Measurements from ENCODE around the gene CAMK2N2.
"Not testable (repeated sequence)": the region's sequence is repeated elsewhere in the genome, so short reads cannot be mapped to it uniquely, and the experiment has no call there.

Gene CAMK2N2

GRCh38 chr3:184267249-184267648 lies 5.9 kb upstream of the CAMK2N2 start:
- not testable (repeated sequence) for DNase-seq

- no peak for DNase-seq
Observed at GRCh38 chr3:184262764-184263179, 1.4 kb upstream of the CAMK2N2 start.

- DNase-seq = peak; percentile 47
Observed at GRCh38 chr3:184261854-184262763, 756 bp upstream of the CAMK2N2 start.

GRCh38 chr3:184260724-184261269 lies 556 bp downstream of the CAMK2N2 start:
- no peak for DNase-seq

GRCh38 chr3:184259878-184260723 lies 1.3 kb downstream of the CAMK2N2 start:
- peak; percentile 42 for DNase-seq

GRCh38 chr3:184259396-184259877 lies 1.9 kb downstream of the CAMK2N2 start:
- DNase-seq = no peak

- DNase-seq = no peak
Observed at GRCh38 chr3:184258926-184259325, 2.4 kb downstream of the CAMK2N2 start.

GRCh38 chr3:184257083-184257915 lies 4.1 kb downstream of the CAMK2N2 start:
- DNase-seq = no peak

GRCh38 chr3:184255291-184256039 lies 5.9 kb downstream of the CAMK2N2 start:
- DNase-seq = peak; percentile 53

GRCh38 chr3:184250167-184250828 lies 11.1 kb downstream of the CAMK2N2 start:
- DNase-seq = peak; percentile 95

GRCh38 chr3:184249412-184250166 lies 11.8 kb downstream of the CAMK2N2 start, which contains the start of gene EEF1AKMT4:
Gene EEF1AKMT4, plus strand, starts transcription at chr3:184249672. Its CDS starts 23 bp downstream, at chr3:184249695.
- peak; percentile 98 for DNase-seq

- DNase-seq = peak; percentile 92
Observed at GRCh38 chr3:184248454-184249411, 12.6 kb downstream of the CAMK2N2 start, which contains the start of gene ALG3. Gene ALG3, minus strand, starts transcription at chr3:184248962. Its CDS starts 22 bp downstream, at chr3:184248940.

- DNase-seq = no peak
Observed at GRCh38 chr3:184242297-184242685, 19.1 kb downstream of the CAMK2N2 start.

GRCh38 chr3:184241447-184242296 lies 19.7 kb downstream of the CAMK2N2 start:
- DNase-seq = no peak

GRCh38 chr3:184241141-184241446 lies 20.3 kb downstream of the CAMK2N2 start:
- no peak for DNase-seq

- no peak for DNase-seq
Observed at GRCh38 chr3:184240384-184241140, 20.8 kb downstream of the CAMK2N2 start.

GRCh38 chr3:184239708-184240107 lies 21.6 kb downstream of the CAMK2N2 start:
- no peak for DNase-seq
